LNCaP clone FGC (cell line): Measurements from ENCODE around the gene RIN3.

Experiments used
- DNase-seq: peaks from one replicate; pipeline ENCODE4 v3.0.0-alpha.2; 2011; ENCODE audit warnings: low read depth
- H3K4me3 ChIP-seq: 2 replicates; pipeline ENCODE4 v1.5.1; 2011; ENCODE audit warnings: mild to moderate bottlenecking, low read depth, low read length, control low read depth
- CTCF ChIP-seq: IDR thresholded peaks from 2 replicates; pipeline ENCODE4 v1.5.1; 2012; ENCODE audit warnings: mild to moderate bottlenecking; ENCODE audit not compliant: control insufficient read depth, insufficient read depth; ENCODE audit errors: extremely low read depth

Gene RIN3

DNA sequence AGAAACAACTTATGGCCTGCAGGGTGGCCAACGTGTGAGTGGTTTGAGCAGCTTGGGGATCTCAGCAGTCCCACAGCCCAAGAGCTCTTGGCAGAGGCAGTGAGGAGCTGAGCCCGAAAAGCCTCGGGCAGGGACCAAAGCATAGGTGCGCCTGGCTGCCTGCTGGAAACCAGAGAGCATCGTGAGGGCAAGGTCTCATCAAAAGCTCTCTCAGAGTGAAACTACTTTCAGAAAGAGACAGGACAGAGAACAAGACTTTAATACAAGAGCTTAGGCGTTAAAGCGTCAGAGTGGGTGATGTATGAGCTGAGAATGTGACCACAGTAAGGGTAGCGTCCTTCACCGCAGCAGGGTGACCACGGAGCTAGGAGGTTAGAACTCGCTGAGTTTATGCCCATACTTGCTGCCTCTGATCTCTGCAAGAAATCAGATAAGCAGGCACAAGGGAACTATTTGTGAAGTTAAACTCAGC is 204.0 kb downstream of the RIN3 start:
- TF ChIP-seq CTCF, result no peak

DNA sequence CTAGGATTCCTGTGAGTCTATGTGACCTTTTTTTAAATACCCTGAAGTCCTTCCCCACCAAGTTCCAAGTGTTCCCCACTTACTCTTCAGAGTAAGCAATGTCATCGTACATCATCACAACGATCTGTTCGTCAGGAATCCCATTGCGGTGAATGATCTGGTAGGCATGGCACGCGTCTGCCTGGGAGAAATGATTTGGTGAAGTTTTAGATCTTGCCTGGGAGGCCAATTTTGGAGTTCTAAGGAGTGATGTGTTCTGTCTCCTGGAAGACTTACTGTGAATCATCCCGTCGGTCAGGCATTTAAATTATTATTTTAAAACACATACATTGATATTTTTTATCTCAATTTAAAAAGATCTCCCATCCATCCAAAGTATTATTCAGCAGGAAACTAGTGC is 205.1 kb downstream of the RIN3 start:
- TF ChIP-seq CTCF, result no peak
- no peak for DNase-seq
- H3K4me3 ChIP-seq, result no peak overlapping the region

More for the DNA sequence above, 204.0 kb downstream of the RIN3 start:
- no peak overlapping the region for H3K4me3 ChIP-seq
- DNase-seq, result no peak

GRCh38 chr14:92719421-92719820 is 205.8 kb downstream of the RIN3 start:
- no peak overlapping the region for H3K4me3 ChIP-seq
- no peak for DNase-seq
- TF ChIP-seq CTCF, result no peak

DNA sequence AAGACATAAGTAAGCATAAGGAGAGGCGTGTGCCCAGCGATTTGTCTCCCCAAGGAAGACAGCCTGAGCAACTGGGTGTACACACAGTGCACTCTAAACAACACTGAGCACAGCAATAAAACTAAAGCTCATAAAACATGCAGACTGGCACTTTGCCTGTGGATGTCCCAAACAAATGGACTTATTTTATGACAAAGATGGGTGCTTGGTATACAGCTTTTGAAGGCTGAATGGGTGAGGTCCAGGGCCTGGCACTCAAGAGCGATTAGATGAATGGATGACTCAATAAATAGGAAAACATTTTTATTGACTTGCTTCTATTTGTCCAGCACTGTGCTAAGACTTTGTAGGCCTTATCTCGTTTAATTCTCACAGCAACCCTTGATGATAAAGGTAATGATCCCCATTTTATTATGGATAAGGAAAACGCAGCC is 206.3 kb downstream of the RIN3 start:
- DNase-seq, result peak; percentile 100
- no peak for TF ChIP-seq CTCF
- no peak overlapping the region for H3K4me3 ChIP-seq

GRCh38 chr14:92724516-92725340 is 211.1 kb downstream of the RIN3 start:
- peak; percentile 99 for DNase-seq
- TF ChIP-seq CTCF, result no peak
- no peak overlapping the region; the same call in 1 of the 2 replicates for H3K4me3 ChIP-seq

DNA sequence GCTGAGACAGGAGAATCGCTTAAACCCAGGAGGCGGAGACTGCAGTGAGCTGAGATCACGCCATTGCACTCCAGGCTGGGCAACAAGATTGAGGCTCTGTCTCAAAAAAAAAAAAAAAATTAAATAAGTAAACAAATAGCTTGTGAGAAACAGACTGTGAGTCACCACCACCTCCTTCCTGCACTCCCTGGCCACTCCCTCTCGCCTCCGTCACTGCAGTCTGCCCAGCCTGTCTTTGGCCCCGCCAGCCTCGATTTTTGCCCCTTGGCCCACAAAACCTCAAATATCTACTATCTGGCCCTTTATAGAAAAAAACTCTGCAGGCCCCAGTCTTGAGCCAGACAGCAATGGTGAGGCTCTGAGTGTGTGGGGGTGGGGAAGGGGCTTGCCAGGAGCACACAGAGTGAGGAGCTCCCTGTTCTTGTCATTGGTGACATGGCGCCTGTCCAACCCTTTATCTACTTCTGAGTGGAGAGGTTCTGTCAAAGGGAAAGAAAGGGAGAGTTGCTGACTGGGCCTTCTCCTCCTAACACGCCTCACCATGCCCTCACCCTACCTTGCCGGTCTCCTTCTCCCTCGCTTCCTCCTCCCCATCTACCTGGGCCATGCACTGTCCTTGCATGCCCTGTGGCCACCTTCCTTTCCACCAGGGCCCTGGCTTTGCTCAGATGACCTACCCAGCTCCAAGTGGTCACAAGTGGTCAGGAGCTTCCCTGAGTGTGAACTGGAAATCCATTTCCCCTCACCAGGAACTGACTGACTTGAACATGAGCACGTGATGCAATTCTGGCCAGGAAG is 212.8 kb downstream of the RIN3 start:
- H3K4me3 ChIP-seq, result no peak overlapping the region
- no peak for TF ChIP-seq CTCF
- DNase-seq, result peak; percentile 74
